GM12878 (cell line): ENCODE measurements around the gene TAB2. TPM values are rescaled to one million over a fixed set of nuclear protein-coding genes. Genes with fewer than 3 reads are reported as not detected.
A peak's percentile ranks its signal among the peaks of the same experiment; 100 is the strongest.

ENCODE experiments used
- ATAC-seq: fragments of 200-7000 bp; cut with Tn5 transposase; 3 replicates; pipeline ENCODE4 v1.9.1; 2020; ENCODE audit warnings: mild to moderate bottlenecking, moderate library complexity
- BruUV-seq: library from RNA; stranded (reverse); fragments of 400-500 nt; replicated peaks from 2 replicates; lab custom pipeline; 2021; lab: Mats Ljungman, UMichigan
- CTCF ChIA-PET: fragments of 300-600 bp; sonication (Branson Sonifier 250); formaldehyde crosslinking; extraction: SDS; loops from one replicate; lab custom pipeline; 2021; ENCODE audit warnings: inconsistent platforms; lab: Yijun Ruan, JAX
- POLR2A ChIA-PET: fragments of 350-600 bp; formaldehyde crosslinking; extraction: SDS; loops from one replicate; lab custom pipeline; 2021; ENCODE audit warnings: inconsistent platforms; lab: Charles Lee
- RAD21 ChIA-PET: fragments of 300-600 bp; sonication (Branson Sonifier 250); formaldehyde crosslinking; loops from one replicate; lab custom pipeline; 2023; ENCODE audit warnings: antibody characterized with exemption; ENCODE audit not compliant: unreplicated experiment; lab: Charles Lee
- SMC1A ChIA-PET: fragments of 300-600 bp; sonication (Branson Sonifier 250); formaldehyde crosslinking; loops from one replicate; lab custom pipeline; 2023; ENCODE audit not compliant: unreplicated experiment, uncharacterized antibody; lab: Charles Lee
- DNase-seq: peaks from one replicate; pipeline ENCODE4 v3.0.0-alpha.2; 2011; ENCODE audit warnings: low read depth, low spot score
- FAIRE-seq: peaks from 3 replicates; lab custom pipeline; 2011; peaks lifted over from hg19 to GRCh38; lab: Jason Lieb, UNC
- H2AFZ ChIP-seq: 2 replicates; pipeline ENCODE4 v1.6.0; 2011; ENCODE audit warnings: low read depth, low read length, control low read depth; ENCODE audit not compliant: control insufficient read depth
- H3K27ac ChIP-seq: 2 replicates; pipeline ENCODE4 v1.5.1; 2011; ENCODE audit warnings: control low read depth; ENCODE audit not compliant: control insufficient read depth, insufficient read depth
- H3K27me3 ChIP-seq, 2 experiments: replicated peaks in 1 of 2; 2 replicates each; pipeline versions ENCODE4 v1.6.0 to v1.6.1; 2011; ENCODE audit warnings: low read length in 1 of 2; ENCODE audit not compliant: control insufficient read depth in 2 of 2, insufficient read depth in 2 of 2
- H3K36me3 ChIP-seq, 2 experiments: 2 replicates each; pipeline ENCODE4 v1.5.1; 2011; ENCODE audit warnings: low read length in 1 of 2; ENCODE audit not compliant: control insufficient read depth in 2 of 2, insufficient read depth in 2 of 2
- H3K4me1 ChIP-seq: 2 replicates; pipeline ENCODE4 v1.6.1; 2011; ENCODE audit warnings: mild to moderate bottlenecking, low read length, moderate library complexity, mixed read lengths; ENCODE audit not compliant: control insufficient read depth, insufficient read depth
- H3K4me2 ChIP-seq: 2 replicates; pipeline ENCODE4 v1.6.0; 2011; ENCODE audit warnings: control low read depth; ENCODE audit not compliant: control insufficient read depth, insufficient read depth
- H3K4me3 ChIP-seq: fragments of 200-600 bp; sonication (generic); 2 replicates; pipeline ENCODE4 v1.5.1; 2016
- H3K79me2 ChIP-seq: 2 replicates; pipeline ENCODE4 v1.6.0; 2011; ENCODE audit warnings: low read length; ENCODE audit not compliant: control insufficient read depth, insufficient read depth
- H3K9ac ChIP-seq: 2 replicates; pipeline ENCODE4 v1.8.0; 2011; ENCODE audit warnings: low read length, control low read depth, mixed read lengths; ENCODE audit not compliant: control insufficient read depth, insufficient read depth
- H3K9me3 ChIP-seq: replicated peaks from 3 replicates; pipeline ENCODE4 v1.5.1; 2011; ENCODE audit warnings: mild to moderate bottlenecking, low read length; ENCODE audit not compliant: control insufficient read depth, insufficient read depth
- H4K20me1 ChIP-seq: 2 replicates; pipeline ENCODE4 v1.6.0; 2011; ENCODE audit not compliant: control insufficient read depth, insufficient read depth
- BACH1 ChIP-seq: fragments of 450-650 bp; IDR thresholded peaks from 2 replicates; pipeline ENCODE4 v1.6.1; 2017; ENCODE audit warnings: mild to moderate bottlenecking, borderline replicate concordance
- JUND ChIP-seq: IDR thresholded peaks from 2 replicates; pipeline ENCODE4 v1.6.1; 2012; ENCODE audit warnings: low read depth, mild to moderate bottlenecking, low read length, improper control_type of control experiment, moderate library complexity
- MEF2B ChIP-seq: fragments of 450-650 bp; IDR thresholded peaks from 2 replicates; pipeline ENCODE4 v1.6.1; 2018; ENCODE audit warnings: mild to moderate bottlenecking, moderate library complexity; ENCODE audit not compliant: partially characterized antibody, poor library complexity, severe bottlenecking
- MLLT1 ChIP-seq: fragments of 450-650 bp; IDR thresholded peaks from 2 replicates; pipeline ENCODE4 v1.6.1; 2016; ENCODE audit warnings: mild to moderate bottlenecking
- MYB ChIP-seq: fragments of 150-350 bp; IDR thresholded peaks from 2 replicates; pipeline ENCODE4 v1.6.1; 2014; ENCODE audit warnings: mild to moderate bottlenecking, low read depth, low read length, borderline replicate concordance
- NFYA ChIP-seq: IDR thresholded peaks from 2 replicates; pipeline ENCODE4 v1.6.1; 2011; ENCODE audit warnings: low read depth, mild to moderate bottlenecking, low read length, improper control_type of control experiment, borderline replicate concordance
- NRF1 ChIP-seq: conservative IDR thresholded peaks from 2 replicates; pipeline ENCODE4 v1.6.1; 2011; ENCODE audit warnings: mild to moderate bottlenecking, low read depth, low read length, improper control_type of control experiment
- WGBS: methylation state at CpG from one replicate; pipeline ENCODE4 v1.1.6; 2016; ENCODE audit warnings: low lambda C conversion rate; ENCODE audit not compliant: insufficient replicate concordance, insufficient coverage; ENCODE audit errors: missing lambda C conversion rate; 5-methylcytosine and 5-hydroxymethylcytosine counted together
- in situ Hi-C: fragments of 300-500 bp; cut with MboI; formaldehyde crosslinking; loops from 9 replicates; pipeline ENCODE4 v1.14.3; 2018; ENCODE audit warnings: mixed read lengths
- intact Hi-C: fragments of 100-400 bp; cut with micrococcal nuclease; formaldehyde crosslinking; loops from one replicate; pipeline ENCODE4 v1.14.2; 2022; ENCODE audit not compliant: unreplicated experiment
- polyA plus RNA-seq, 11 experiments: library from polyadenylated mRNA; depleted of rRNA in 4 of 11; unstranded in 6 of 11; stranded (reverse) in 5 of 11; fragments of >200 nt; fragmentation: Nextera tagmentation in 4 of 11; fragmentation: Illumina TruSeq in 1 of 11; extraction: Ambion mirVana in 4 of 11; extraction: Trizol in 1 of 11; gene quantifications; 1 replicate in 1 of 11; 2 replicates in 10 of 11; pipeline versions ENCODE4 v1.2.1 to v1.2.3, GENCODE V29; 2011 to 2016; ENCODE audit warnings: inconsistent platforms in 2 of 11, missing spikeins in 2 of 11, low read depth in 1 of 11
- total RNA-seq, 4 experiments: library from RNA; depleted of rRNA in 3 of 4; stranded (reverse); fragments of >200 nt in 3 of 4; fragmentation: Illumina TruSeq in 1 of 4; extraction: Trizol in 1 of 4; gene quantifications; 2 replicates each; pipeline versions ENCODE4 v1.2.1 to v1.2.3, GENCODE V29; 2013 to 2021

The TAB2 gene
- total and polyA plus RNA-seq, 10 of the 15 experiments (the other 5 are each of a cell fraction or from before 2014, with no cell fraction given) = 8.9 to 66.3 (median 23.0) TPM

- POLR2A ChIA-PET = no interaction called here
- no peak for FAIRE-seq
- no peak for DNase-seq
- no peak overlapping the region for H2AFZ ChIP-seq
- no peak overlapping the region for H3K4me3 ChIP-seq
- no peaks in the 10 kb centered on the region; the same call in 2 of the 3 replicates for H3K9me3 ChIP-seq
- RAD21 ChIA-PET = interaction anchor here (1.1 kb wide), 1 partner anchor 127 kb away, joined by 3 read pairs; no protein-coding TSS in a partner anchor
- H3K9ac ChIP-seq = no peak overlapping the region
- no peak overlapping the region for H3K27ac ChIP-seq
- no TSS peak for BruUV-seq
- CTCF ChIA-PET = no interaction called here
- H3K4me2 ChIP-seq = no peak overlapping the region
- H3K27me3 ChIP-seq = no peaks in the 10 kb centered on the region
- no peaks in the 10 kb centered on the region for H3K4me1 ChIP-seq
- SMC1A ChIA-PET = interaction anchor here (1.9 to 2.2 kb wide), 2 partner anchors 10 to 13 kb away, joined by 7 to 11 read pairs; no protein-coding TSS in a partner anchor
- intact Hi-C loops = no loop called here
- 98% methylated on average over 17 of the region's 17 CpGs for WGBS
- H3K36me3 ChIP-seq = peaks cover 1 to 10% of the 10 kb centered on the region in 2 experiments; a peak in 3 of 4 replicates
- peaks cover 84% of the 10 kb centered on the region for H3K79me2 ChIP-seq
- ATAC-seq = no peak
- H4K20me1 ChIP-seq = no peaks in the 10 kb centered on the region
- TF ChIP-seq MLLT1 (no peak), NFYA (no peak), BACH1 (peak; percentile 70; the same call in 1 of the 2 replicates), MEF2B (no peak), NRF1 (no peak), JUND (no peak), MYB (no peak)
- in situ Hi-C loops = no loop called here
Observed at GRCh38 chr6:149357726-149358538, 40.4 kb downstream of the TAB2 start.
